GM21825 (cell line): ENCODE measurements around the gene MESP1.

Experiments
- ATAC-seq: cut with Tn5 transposase; IDR thresholded peaks from one replicate; pipeline ENCODE4 v1.9.1; 2021; ENCODE audit warnings: mild to moderate bottlenecking, moderate library complexity; ENCODE audit not compliant: unreplicated experiment

Gene MESP1

GRCh38 chr15:89760303-89761008, 9.4 kb upstream of the MESP1 start:
- peak; percentile 57 for ATAC-seq

DNA sequence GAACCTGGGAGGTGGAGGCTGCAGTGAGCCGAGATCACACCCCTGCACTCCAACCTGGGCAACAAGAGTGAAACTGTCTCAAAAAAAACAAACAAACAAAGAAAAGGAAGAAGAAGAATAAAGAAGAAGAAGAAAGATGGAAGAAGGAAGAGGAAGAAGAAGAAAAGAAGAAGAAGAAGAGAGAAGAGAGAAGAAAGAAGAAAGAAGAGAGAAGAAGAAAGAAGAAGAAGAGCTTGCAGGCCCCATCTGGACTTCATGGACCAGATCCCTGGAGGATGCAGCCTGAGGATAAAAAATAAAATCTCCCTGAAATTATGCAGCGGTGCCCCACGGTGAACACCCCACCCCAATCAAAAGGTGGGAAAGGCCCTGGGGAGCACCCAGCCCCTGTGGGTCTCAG, 8.8 kb upstream of the MESP1 start:
- ATAC-seq = no peak

- ATAC-seq = no peak
These were observed 7.9 kb upstream of the MESP1 start for GRCh38 chr15:89758981-89759380.

DNA sequence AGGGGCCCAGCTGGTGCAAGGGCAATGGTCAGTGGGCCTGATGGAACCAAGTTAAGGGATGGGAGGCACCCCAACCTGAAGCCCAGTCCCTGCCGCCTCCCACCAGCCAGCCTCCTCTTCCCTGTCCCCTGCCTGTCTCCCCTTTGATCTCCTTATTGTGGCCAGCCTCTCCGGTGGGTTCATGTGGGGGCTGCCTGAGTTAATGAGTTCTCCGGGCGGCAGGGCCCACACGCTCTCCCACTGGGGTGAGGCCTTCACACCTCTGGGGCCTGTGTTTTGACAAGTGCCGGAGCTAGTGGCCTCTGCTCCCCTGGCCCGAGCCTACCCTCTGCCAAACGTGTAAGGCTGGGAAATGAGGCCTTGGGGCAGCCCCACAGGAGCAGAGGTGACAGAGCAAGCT, 7.2 kb upstream of the MESP1 start:
- no peak for ATAC-seq

- ATAC-seq = no peak
These were observed 5.8 kb upstream of the MESP1 start for GRCh38 chr15:89756897-89757296.

DNA sequence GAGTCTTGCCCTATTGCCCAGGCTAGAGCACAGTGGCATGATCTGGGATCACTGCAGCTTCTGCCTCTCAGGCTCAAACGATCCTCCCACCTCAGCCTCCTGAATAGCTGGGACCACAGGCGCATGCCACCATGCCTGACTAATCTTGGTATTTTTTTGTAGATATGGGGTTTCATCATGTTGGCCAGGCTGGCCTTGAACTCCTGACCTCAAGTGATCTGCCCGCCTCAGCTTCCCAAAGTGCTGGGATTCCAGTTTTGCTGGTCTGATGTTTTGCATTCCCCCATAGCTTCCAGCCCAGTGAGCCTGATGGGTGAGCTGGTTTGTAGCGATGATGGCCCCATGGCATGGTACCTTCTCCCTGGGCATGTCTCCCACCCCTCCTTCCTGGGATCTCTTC, 4.7 kb upstream of the MESP1 start:
- ATAC-seq = no peak

DNA sequence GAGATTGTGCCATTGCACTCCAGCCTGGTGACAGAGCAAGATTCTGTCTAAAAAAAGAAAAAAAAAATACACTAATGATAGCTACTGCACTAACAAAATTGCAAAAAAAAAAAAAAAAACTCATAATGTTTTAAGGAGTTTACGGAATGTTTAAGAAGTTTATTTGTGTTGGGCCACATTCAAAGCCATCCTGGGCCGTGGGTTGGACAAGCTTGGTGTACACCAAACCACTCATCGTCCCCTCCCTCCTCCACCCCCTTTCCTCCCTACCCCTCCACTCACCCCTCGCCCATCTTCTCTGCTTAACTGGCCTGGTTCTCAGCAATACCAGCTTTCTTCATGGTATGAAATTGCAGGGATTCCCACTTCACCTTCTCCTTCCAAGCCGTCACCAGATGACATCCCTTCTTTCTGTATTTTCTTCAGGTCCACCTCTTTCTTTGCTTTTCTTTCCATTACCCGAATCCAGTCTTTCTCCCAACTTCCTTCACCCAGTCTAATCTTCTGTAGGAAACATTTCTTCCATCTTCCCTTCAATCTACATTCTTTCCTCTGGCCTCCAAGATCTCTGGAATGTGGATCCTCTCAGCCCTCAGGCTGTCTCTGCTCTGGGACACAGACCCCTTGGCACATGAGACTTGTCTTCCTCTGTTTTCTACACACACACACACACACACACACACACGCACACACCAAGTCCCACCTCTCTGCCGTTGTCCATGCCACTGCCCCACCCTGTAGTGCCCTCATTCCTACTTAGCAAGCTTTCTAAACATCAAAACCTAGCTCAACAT, 3.5 kb upstream of the MESP1 start:
- ATAC-seq = no peak

- ATAC-seq = no peak
These were observed 2.8 kb upstream of the MESP1 start for GRCh38 chr15:89753855-89754254.

- ATAC-seq = no peak
These were observed 699 bp upstream of the MESP1 start for GRCh38 chr15:89751748-89752147.

DNA sequence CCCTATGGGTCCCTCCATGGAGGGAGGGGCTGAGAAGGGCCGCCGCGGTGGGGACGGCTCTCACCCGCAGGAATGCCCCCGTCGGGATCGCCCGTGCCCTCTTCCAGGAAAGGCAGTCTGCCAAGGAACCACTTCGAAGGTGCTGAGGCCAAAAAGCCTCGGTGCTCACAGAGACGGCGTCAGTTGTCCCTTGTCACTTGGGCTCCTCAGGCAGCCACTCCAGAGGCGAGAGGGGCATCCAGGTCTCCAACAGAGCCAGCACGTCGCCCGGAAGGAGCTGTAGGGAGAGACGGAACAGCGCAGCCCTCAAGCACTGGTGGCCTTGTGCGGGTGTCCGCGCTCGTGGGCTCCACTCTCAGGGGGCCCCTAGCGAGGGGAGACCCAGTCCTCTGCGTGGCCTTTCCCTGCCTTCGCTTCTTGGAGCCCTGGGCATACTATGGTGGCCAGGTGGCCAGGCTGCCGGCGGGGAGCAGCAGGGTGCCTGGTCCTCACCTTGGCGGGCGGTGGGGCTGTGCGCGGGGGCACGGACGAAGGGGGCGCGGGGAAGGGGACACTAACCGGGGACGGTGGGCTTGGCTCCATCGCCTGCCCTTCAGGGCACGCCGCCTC, 994 bp downstream of the MESP1 start:
- peak; percentile 14 for ATAC-seq

- ATAC-seq = no peak
These were observed 1.5 kb downstream of the MESP1 start for GRCh38 chr15:89749526-89749925.

- no peak for ATAC-seq
These were observed 2.0 kb downstream of the MESP1 start for GRCh38 chr15:89749054-89749453.

DNA sequence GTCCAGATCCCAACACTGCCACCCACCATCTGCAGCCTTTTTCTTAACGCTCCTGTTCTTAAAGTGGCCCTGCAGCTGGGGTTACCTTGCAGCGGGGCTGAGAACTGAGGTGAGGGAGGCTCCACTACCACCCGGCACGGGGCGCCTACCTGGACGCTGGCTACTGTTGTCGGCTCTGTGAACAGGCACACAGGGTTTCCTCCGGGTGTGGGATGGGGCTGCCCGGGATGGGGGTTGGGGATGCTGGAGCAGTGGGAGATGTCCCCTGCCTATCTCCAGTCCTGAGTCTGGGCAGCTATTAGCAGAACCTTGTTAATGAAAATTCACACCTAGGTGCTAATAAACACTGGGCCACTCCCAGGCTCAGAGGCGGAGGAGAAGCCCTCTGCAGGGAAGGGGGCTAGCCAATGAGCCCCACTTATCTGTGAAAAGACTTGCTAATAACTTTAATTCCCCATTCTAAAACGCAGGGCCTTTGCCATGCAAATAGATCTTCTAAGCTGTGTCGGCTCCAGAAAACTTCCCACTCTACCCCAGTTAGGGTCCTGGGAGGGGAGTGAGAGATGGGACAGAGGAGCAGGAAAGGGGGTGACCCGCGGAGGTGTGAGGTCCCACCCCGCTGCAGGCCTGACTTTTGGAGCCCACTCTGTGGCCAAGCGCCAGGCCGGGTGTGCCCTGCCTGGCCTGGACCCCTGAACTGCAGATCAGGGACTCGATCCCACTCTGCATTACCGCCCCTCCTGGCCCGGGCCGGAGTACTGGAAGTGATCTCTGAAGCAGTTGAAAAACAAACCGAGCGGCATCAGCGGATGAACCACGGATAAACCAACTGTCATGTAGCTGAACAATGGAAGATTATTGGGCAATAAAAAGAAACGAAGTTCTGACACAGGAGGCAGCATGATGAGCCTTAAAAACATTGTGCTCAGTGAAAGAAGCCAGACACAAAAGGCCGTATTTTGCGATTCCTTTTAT, 3.1 kb downstream of the MESP1 start:
- no peak for ATAC-seq

DNA sequence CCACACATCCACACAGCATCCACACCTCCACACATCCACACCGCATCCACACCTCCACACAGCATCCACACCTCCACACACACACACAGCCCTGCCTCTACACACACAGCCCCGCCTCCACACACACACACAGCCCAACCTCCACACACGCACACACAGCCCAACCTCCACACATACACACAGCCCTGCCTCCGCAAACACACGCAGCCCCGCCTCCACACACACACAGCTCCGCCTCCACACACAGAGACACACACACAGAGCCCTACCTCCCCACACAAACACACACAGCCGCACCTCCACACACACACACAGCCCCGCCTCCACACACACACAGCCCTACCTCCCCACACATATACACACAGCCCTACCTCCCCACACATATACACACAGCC, 4.7 kb downstream of the MESP1 start:
- ATAC-seq = no peak

DNA sequence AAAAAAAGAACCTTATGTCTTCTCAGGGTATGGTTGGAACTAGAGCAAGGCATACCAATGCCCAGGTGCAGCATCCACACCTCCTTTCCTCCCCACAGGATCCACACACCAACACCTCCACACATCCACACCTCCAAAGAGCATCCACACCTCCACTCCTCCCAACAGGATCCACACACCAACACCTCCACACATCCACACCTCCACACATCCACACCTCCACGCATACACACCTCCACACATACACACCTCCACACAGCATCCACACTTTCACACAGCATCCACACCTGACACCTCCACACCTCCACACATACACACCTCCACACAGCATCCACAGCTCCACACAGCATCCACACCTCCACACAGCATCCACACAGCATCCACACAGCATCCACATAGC, 5.3 kb downstream of the MESP1 start:
- ATAC-seq = no peak

DNA sequence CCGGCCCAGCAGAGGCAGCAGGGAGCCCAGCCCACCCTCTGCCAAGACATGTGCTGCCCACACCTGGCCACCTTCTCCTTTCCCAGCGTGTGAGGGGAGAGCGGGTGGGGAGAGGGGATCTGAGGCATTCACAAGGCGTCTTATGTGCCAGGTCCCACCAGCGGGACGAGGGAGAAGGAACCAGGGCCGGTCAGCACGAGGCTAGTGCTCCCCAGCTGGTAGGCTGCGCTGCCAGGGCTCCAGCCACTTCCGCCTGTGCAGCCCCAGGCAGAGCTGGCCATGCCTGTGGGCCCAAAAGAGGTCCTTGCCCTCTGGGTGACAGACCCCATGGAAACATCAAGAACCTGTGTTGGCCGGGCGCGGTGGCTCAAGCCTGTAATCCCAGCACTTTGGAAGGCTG, 5.9 kb downstream of the MESP1 start:
- ATAC-seq = no peak

GRCh38 chr15:89743594-89743993, 7.5 kb downstream of the MESP1 start:
- no peak for ATAC-seq

GRCh38 chr15:89743011-89743410, 8.0 kb downstream of the MESP1 start:
- ATAC-seq = no peak

GRCh38 chr15:89740137-89740536, 10.9 kb downstream of the MESP1 start:
- ATAC-seq = peak; percentile 72

- no peak for ATAC-seq
These were observed 15.3 kb downstream of the MESP1 start for GRCh38 chr15:89735773-89736172.
